HG02852 (cell line): Measurements from ENCODE around the gene BLID.

Experiments used
- ATAC-seq: cut with Tn5 transposase; IDR thresholded peaks from one replicate; pipeline ENCODE4 v1.9.1; 2021; ENCODE audit warnings: mild to moderate bottlenecking, moderate library complexity; ENCODE audit not compliant: unreplicated experiment

The BLID gene

DNA sequence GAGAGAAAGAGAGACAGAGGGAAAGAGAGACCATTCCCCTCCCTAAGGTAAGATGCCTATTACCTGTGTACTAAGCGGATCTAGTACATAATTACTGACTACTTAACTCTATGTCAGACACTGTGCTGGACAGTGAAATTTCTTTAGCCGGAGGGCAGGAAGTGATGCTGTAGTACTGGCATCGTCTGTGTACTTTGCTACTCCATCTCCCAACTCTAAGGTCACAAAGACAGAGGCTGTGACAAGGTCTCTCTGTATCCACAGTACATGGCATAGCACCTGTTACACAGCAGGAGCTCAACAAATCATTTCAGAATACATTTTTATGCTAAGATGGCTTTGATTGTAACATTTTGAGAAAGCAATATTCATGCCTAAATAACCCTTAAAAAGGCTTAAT is 9.0 kb downstream of the BLID start:
- ATAC-seq = no peak

DNA sequence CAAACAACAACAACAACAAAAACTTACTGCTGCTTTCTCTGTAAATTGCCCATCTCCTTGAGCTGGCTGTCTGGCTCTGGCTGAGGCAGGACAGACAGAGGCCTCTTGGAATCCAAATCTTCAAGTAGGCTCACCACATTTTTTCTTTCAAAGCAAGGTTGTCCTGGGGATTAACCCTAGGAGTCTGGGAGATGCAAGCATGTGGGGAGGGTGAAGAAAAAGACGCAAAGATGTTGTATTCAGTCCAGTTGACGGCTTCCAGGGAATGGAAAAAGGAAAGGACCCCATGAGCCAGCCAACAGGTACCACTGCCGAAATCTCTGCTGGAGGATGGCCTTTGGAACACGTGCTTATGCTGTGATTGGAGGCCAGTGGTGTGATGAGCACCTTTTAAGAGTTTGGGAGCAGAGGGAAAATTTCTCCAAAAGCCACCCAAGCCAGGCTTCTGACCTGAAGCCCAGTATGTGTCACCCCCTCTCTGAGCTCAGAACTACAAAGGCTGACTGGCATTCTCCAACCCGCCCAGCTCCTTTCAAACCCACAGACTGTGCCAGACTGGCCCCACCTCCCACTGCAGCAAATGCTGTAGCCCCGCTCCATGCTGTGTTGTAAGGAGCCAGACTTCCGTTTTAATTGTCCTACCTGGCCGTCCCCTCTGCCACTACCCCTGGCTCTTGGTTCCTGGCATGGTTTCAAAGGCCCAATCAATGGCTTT is 10.8 kb downstream of the BLID start:
- ATAC-seq = no peak

- no peak for ATAC-seq
These were observed 11.7 kb downstream of the BLID start for GRCh38 chr11:122104341-122104740.

- ATAC-seq = no peak
These were observed 12.3 kb downstream of the BLID start for GRCh38 chr11:122103726-122104125.

DNA sequence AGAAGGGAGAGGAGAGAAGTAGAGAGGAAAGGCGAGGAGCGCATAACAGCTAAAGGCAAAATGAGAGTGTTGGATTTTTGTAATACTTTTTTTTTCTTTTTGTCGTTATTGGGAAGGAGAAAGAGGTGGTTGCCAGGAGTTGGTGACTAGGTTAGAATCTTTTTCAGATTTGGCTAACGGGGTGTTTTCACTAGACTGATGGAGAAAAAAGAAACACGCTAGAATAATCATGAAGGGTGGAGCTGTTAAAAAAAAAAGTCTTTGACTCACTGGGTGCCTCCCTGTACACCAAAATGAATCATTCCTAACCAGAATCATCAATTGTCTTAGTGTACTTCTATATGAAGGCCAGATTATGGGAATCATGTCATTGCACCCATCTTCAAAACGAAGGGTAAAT is 12.7 kb downstream of the BLID start:
- ATAC-seq = no peak

DNA sequence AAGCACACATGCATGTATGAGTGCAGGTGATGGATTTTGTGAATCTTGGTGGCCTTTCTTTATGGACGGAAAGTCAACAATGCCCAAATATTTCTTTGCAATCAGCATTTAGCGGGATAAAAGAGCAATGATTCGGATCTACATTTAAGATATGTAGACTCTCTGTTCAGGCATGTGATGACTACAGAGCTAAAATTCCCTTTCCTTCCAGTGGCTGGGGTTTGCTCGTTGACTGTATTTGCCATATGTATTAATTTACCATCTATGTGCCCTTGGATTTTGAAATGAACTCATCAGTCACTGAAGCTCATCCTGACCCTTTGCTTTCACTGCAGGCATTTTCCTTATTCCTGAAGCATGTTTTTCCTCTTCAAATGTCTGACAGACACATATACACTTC is 13.6 kb downstream of the BLID start:
- ATAC-seq = no peak

- ATAC-seq = no peak
These were observed 14.3 kb downstream of the BLID start for GRCh38 chr11:122101625-122102291.

DNA sequence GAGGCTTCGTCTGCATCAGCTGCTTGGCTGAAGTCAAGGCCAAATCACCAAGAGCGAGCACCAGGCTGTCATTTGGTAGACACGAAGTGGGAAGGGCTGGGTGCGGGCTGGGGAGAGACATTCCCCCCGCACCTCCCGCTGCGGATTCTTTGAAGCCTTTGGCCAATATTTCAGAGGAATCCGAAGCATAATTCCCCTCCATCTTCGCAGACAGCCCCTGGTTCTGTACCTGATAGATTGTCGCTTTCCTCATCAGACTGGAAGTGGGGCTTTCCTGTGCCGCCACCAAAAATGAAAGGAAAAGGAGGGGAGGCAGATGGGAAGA is 15.3 kb downstream of the BLID start:
- ATAC-seq = no peak

GRCh38 chr11:122100037-122100755 is 15.8 kb downstream of the BLID start:
- ATAC-seq = no peak

DNA sequence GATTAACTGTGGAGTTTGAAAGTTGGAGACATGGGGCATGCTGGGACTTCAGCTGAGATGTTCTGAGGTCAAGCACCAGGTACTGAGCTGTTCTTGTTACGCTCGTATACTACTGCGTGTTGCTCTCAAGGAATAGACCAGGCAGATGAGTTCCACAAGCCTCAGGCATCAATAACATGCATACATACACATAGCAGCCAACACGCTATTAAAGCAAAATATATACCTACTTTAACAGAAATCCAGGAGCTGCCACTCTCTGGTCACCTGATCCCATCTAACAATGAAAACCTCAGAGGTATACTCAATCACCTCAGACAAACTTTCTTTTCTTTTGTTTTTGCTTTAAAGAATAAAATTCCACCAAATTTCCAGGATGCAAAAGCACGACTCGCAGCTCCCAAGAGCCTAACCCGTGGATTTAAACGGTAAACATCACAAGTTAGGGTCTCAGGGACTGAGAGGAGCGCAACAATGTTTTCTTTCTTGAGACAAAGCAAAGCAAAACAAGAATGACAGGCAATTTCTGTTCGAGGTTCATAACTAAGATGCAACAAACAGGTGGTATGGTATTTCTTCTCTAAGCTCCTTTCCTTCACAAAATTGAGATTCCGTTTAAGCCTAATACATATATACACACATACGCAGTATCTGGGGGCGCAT is 16.5 kb downstream of the BLID start:
- no peak for ATAC-seq

- no peak for ATAC-seq
These were observed 17.6 kb downstream of the BLID start for GRCh38 chr11:122098261-122098980.

- no peak for ATAC-seq
These were observed 18.5 kb downstream of the BLID start for GRCh38 chr11:122097419-122098001.

DNA sequence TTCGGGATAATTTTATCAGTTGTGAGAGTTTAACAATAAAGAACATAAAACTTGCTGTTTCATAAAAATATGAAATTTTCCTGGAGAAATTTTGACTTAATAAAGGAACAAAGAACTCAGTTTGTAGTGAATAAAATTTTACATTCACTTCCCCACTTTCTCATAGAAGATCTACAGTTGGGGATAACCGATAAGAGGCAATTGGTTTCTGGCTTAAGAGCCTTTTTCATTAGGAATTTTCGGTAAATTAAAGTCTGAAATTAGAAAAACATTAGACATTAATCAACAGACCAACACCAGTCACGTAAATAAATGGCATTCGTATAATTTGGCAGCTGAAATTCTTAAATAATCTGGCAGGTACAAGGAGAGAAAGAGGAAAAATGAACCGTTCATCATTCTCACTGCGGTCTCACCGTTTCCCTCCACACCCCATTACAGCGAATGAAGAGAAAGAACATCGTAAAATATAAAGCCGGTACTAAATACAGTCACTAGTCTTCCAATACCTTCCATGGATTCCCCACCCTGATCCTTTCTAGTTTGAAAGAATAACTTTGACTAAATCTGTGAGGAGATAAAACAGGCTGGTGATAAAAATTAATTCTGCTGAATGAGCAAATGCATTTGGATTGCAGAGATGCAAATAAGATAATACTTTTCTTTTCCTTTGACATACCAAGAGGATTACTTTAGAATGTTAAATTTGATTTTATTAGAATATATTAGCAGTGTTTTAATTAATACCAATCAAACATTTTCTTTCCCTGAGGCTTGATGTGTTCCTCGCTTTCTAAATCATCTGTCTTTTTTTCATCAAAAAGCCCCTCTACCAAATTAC is 19.5 kb downstream of the BLID start:
- ATAC-seq = no peak

DNA sequence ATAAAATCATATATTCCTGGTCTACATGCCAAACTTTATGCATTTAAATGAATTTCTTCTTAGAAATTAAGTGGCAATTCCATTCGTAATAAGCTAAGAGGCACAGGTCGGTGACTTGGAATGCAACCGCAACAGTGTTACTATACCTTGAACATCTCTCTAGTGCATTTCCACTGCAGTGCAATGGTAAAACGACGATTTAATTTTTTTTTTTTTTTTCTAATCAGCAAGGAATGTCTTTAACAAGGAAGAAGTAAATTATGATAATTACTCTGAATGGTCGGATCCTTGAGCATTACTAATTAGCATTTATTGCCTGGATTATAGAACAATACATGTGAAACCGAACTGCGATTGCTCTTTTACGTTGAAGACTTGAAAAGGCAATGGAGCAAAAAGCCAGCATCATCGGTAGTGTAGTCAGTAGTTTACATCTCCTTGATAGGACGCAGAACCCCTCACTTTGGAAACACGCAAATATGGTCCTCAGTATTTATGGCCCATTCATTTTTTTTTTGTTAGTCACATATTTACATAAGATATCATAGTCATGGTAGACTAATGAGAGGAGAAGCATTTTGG is 20.2 kb downstream of the BLID start:
- ATAC-seq = no peak

GRCh38 chr11:122094836-122095235 is 21.2 kb downstream of the BLID start:
- ATAC-seq = no peak

DNA sequence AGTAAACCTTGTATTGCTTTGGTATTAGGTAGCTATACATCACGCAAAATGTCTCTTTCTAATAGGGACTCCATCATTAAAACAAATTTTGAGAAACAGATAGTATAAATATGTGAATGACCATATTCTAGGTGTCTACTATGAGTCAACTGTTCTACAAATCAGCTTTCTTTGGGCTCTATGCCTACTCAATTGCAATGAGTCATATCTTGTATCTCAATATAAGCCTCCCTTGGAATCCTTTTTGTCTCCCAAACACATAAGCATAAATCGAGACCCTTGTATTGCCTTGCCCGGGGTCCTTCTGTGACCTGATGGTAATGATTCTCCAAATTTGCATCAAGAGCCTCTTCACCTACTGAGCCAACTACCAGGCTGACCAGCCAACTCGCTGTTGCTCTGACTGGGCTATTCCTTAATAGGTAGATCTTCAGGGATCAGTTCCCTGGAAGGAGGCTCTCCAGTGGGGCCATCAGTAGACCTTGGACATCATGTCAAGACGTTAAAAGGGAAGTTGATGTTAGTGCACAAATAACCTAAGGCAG is 22.2 kb downstream of the BLID start:
- ATAC-seq = no peak

GRCh38 chr11:122091835-122092234 is 24.2 kb downstream of the BLID start:
- no peak for ATAC-seq

GRCh38 chr11:122089111-122089510 is 26.9 kb downstream of the BLID start:
- no peak for ATAC-seq

DNA sequence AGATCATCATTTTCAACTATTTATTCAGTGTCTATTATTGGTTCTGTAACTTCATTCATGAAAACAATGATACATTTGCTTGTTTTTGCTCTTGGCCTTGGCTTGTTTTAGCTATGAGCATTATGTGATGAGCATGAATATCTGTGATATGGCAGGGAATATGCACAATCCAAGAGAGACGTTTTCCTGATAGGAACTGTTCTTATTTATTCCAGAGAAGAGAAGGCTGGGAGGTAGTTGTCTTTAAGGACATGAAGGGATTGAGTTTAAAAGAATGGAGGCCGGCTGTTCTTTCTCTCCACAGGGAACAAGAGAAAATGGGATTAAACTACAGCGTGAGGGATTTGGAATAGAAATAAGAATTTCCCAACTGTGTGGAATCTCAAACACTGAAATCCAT is 30.3 kb downstream of the BLID start:
- ATAC-seq = no peak
